Measurements from ENCODE around the gene CLPX. TPM values are rescaled to one million over a fixed set of nuclear protein-coding genes. Genes with fewer than 3 reads are reported as not detected.
"Not testable (repeated sequence)": the region's sequence is repeated elsewhere in the genome, so short reads cannot be mapped to it uniquely, and the experiment has no call there.

The CLPX gene
- total RNA-seq, 1 donor, result 18.0 TPM

GRCh38 chr15:65175511-65175910, 9.6 kb downstream of the CLPX start:
- DNase-seq (ENCODE audit: low read depth in 2 of 3, low spot score in 2 of 3), result no peak

- no peak for DNase-seq (ENCODE audit: low read depth in 2 of 3, low spot score in 2 of 3)
Measured at GRCh38 chr15:65174509-65174908, 10.6 kb downstream of the CLPX start.

GRCh38 chr15:65172531-65172930, 12.6 kb downstream of the CLPX start:
- no peak for DNase-seq (ENCODE audit: low read depth in 2 of 3, low spot score in 2 of 3)

- DNase-seq (ENCODE audit: low read depth in 2 of 3, low spot score in 2 of 3), result no peak
Measured at GRCh38 chr15:65171428-65171827, 13.7 kb downstream of the CLPX start.

GRCh38 chr15:65165875-65166274, 19.3 kb downstream of the CLPX start:
- DNase-seq (ENCODE audit: low read depth in 2 of 3, low spot score in 2 of 3), result no peak

- no peak for DNase-seq (ENCODE audit: low read depth in 2 of 3, low spot score in 2 of 3)
Measured at GRCh38 chr15:65164139-65164538, 21.0 kb downstream of the CLPX start.

- no peak for DNase-seq (ENCODE audit: low read depth in 2 of 3, low spot score in 2 of 3)
Measured at GRCh38 chr15:65163041-65163440, 22.1 kb downstream of the CLPX start.

GRCh38 chr15:65156692-65157091, 28.4 kb downstream of the CLPX start:
- DNase-seq (ENCODE audit: low read depth in 2 of 3, low spot score in 2 of 3), result no peak

- no peak for DNase-seq (ENCODE audit: low read depth in 2 of 3, low spot score in 2 of 3)
Measured at GRCh38 chr15:65154720-65155119, 30.4 kb downstream of the CLPX start.

- no peak for DNase-seq (ENCODE audit: low read depth in 2 of 3, low spot score in 2 of 3)
Measured at GRCh38 chr15:65147902-65148301, 37.2 kb downstream of the CLPX start.

GRCh38 chr15:65146438-65146837, 38.7 kb downstream of the CLPX start:
- no peak for DNase-seq (ENCODE audit: low read depth in 2 of 3, low spot score in 2 of 3)

GRCh38 chr15:65138631-65139030, 46.5 kb downstream of the CLPX start:
- DNase-seq (ENCODE audit: low read depth in 2 of 3, low spot score in 2 of 3), result not testable (repeated sequence)

GRCh38 chr15:65137893-65138292, 47.2 kb downstream of the CLPX start:
- DNase-seq (ENCODE audit: low read depth in 2 of 3, low spot score in 2 of 3), result not testable (repeated sequence)

- not testable (repeated sequence) for DNase-seq (ENCODE audit: low read depth in 2 of 3, low spot score in 2 of 3)
Measured at GRCh38 chr15:65137089-65137488, 48.1 kb downstream of the CLPX start.

- DNase-seq (ENCODE audit: low read depth in 2 of 3, low spot score in 2 of 3), result no peak
Measured at GRCh38 chr15:65134538-65134937, 50.6 kb downstream of the CLPX start.

- peak; percentile 77 to 96 (median 95) for DNase-seq (ENCODE audit: low read depth in 2 of 3, low spot score in 2 of 3)
Measured at GRCh38 chr15:65133548-65134200, 51.5 kb downstream of the CLPX start, which contains the start of gene PDCD7. Gene PDCD7, minus strand, starts transcription at chr15:65133808. Its CDS starts 27 bp downstream, at chr15:65133781.

- peak; percentile 7 to 37 (median 24) for DNase-seq (ENCODE audit: low read depth in 2 of 3, low spot score in 2 of 3)
Measured at GRCh38 chr15:65132878-65133547, 52.1 kb downstream of the CLPX start.

GRCh38 chr15:65130941-65131340, 54.2 kb downstream of the CLPX start:
- no peak for DNase-seq (ENCODE audit: low read depth in 2 of 3, low spot score in 2 of 3)

- no peak for DNase-seq (ENCODE audit: low read depth in 2 of 3, low spot score in 2 of 3)
Measured at GRCh38 chr15:65115542-65115941, 69.6 kb downstream of the CLPX start.

GRCh38 chr15:65115086-65115485, 70.1 kb downstream of the CLPX start, which contains the start of gene UBAP1L:
Gene UBAP1L, minus strand, starts transcription at chr15:65115200. Its CDS starts 8,985 bp downstream, at chr15:65106215.
- no peak for DNase-seq (ENCODE audit: low read depth in 2 of 3, low spot score in 2 of 3)

GRCh38 chr15:65110676-65111292, 74.4 kb downstream of the CLPX start:
- DNase-seq (ENCODE audit: low read depth in 2 of 3, low spot score in 2 of 3), result no peak

All from hematopoietic multipotent progenitor cell (in vitro differentiated cells).